ENCODE results near the gene AGPAT4.

The AGPAT4 gene

DNA sequence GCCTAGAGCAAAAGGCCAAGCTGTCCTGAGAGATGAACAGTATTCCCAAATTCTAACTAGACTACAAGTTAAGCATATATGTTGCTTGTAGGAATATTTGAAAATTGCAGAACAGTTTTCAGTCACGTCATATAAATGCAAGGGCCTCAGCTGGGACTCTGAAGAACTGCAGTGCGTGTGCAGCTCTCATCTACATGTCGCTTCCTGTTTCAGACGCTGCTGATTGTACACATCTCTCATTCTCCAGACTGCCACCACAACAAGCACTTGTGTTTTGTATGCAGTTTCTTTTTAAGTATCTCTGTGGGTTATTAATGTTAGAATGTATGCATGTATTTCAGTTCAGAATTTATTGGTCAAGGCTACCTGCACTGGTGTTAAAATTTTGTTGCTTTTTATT is 162.6 kb downstream of the AGPAT4 start:
- Histone ChIP-seq H3K27me3 (ENCODE audit: insufficient read depth, low read length) (no peaks in the 10 kb centered on the region), H2AFZ (ENCODE audit: low read length) (no peak overlapping the region), H3K27ac (ENCODE audit: low read depth, low read length, poor library complexity, severe bottlenecking) (no peak overlapping the region), H3K4me1 (ENCODE audit: insufficient read depth, low read length, severe bottlenecking) (no peaks in the 10 kb centered on the region), H3K9me3 (ENCODE audit: low read length) (no peaks in the 10 kb centered on the region), H3K36me3 (ENCODE audit: insufficient read depth, low read length) (peaks cover 86% of the 10 kb centered on the region), H4K20me1 (ENCODE audit: insufficient read depth, low read length) (no peaks in the 10 kb centered on the region), H3K79me2 (ENCODE audit: insufficient read depth, low read length) (no peaks in the 10 kb centered on the region), H3F3A (ENCODE audit: insufficient read depth, low read length) (no peaks in the 10 kb centered on the region), H3K4me3 (ENCODE audit: low read depth, low read length, poor library complexity, severe bottlenecking) (no peak overlapping the region), H3K9ac (ENCODE audit: low read length) (no peak overlapping the region), H3K9me2 (ENCODE audit: low read depth, low read length) (no peaks in the 10 kb centered on the region), H3K4me2 (ENCODE audit: low read length) (no peak overlapping the region)
- no peak for TF ChIP-seq EZH2 (IDR thresholded peaks at IDR 0.05; ENCODE audit: borderline replicate concordance, low read length)
- TF ChIP-seq, protein P1, sequence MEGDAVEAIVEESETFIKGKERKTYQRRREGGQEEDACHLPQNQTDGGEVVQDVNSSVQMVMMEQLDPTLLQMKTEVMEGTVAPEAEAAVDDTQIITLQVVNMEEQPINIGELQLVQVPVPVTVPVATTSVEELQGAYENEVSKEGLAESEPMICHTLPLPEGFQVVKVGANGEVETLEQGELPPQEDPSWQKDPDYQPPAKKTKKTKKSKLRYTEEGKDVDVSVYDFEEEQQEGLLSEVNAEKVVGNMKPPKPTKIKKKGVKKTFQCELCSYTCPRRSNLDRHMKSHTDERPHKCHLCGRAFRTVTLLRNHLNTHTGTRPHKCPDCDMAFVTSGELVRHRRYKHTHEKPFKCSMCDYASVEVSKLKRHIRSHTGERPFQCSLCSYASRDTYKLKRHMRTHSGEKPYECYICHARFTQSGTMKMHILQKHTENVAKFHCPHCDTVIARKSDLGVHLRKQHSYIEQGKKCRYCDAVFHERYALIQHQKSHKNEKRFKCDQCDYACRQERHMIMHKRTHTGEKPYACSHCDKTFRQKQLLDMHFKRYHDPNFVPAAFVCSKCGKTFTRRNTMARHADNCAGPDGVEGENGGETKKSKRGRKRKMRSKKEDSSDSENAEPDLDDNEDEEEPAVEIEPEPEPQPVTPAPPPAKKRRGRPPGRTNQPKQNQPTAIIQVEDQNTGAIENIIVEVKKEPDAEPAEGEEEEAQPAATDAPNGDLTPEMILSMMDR (IDR thresholded peaks at IDR 0.05; ENCODE audit: low read length), result no peak

DNA sequence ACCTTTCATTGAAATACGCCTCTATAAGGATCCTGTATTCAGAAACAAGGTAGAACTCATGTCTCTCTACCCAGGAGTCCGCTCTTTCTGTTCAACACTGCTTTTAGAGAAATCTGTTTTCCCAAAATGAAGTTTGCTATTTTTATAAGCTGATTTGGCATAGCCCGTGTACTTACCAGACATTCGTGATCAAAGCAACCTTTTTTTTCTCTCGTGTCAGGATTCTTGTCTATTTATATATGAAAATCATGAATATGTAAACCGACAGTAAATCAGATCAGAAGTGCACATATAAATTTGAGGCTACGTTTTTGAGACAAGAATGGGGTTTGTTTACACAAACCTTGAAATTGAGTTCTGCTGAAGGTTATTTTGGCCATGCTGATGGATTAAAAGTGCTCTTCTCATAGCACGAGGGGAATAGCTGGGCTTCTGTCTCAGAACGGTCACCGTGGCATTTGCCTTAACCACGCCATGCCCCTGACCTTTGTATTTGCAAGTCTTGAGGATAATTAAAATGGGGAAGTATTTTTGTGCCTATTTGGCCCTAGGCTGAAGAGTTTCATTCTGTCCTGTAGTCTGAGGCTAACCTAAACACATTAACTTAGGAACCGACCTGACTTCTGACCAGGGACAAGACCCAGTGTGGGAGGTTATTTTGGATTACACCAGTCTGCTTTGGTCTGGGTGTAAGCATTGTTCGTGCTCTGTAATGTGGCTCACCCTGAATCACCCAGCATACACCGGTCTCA is 163.7 kb downstream of the AGPAT4 start:
- H3F3A ChIP-seq (ENCODE audit: insufficient read depth, low read length), result no peaks in the 10 kb centered on the region
- TF ChIP-seq, protein P1 (IDR thresholded peaks at IDR 0.05; ENCODE audit: low read length), result no peak
- TF ChIP-seq EZH2 (IDR thresholded peaks at IDR 0.05; ENCODE audit: borderline replicate concordance, low read length), result no peak
- no peak overlapping the region for H2AFZ ChIP-seq (ENCODE audit: low read length)
- H4K20me1 ChIP-seq (ENCODE audit: insufficient read depth, low read length), result no peaks in the 10 kb centered on the region
- H3K4me3 ChIP-seq (ENCODE audit: low read depth, low read length, poor library complexity, severe bottlenecking), result no peak overlapping the region
- peaks cover 80% of the 10 kb centered on the region for H3K36me3 ChIP-seq (ENCODE audit: insufficient read depth, low read length)
- no peaks in the 10 kb centered on the region for H3K79me2 ChIP-seq (ENCODE audit: insufficient read depth, low read length)
- H3K27me3 ChIP-seq (ENCODE audit: insufficient read depth, low read length), result no peaks in the 10 kb centered on the region
- no peaks in the 10 kb centered on the region for H3K9me3 ChIP-seq (ENCODE audit: low read length)
- H3K27ac ChIP-seq (ENCODE audit: low read depth, low read length, poor library complexity, severe bottlenecking), result no peak overlapping the region
- H3K9me2 ChIP-seq (ENCODE audit: low read depth, low read length), result no peaks in the 10 kb centered on the region
- no peaks in the 10 kb centered on the region for H3K4me1 ChIP-seq (ENCODE audit: insufficient read depth, low read length, severe bottlenecking)
- no peak overlapping the region for H3K4me2 ChIP-seq (ENCODE audit: low read length)
- no peak overlapping the region for H3K9ac ChIP-seq (ENCODE audit: low read length)

DNA sequence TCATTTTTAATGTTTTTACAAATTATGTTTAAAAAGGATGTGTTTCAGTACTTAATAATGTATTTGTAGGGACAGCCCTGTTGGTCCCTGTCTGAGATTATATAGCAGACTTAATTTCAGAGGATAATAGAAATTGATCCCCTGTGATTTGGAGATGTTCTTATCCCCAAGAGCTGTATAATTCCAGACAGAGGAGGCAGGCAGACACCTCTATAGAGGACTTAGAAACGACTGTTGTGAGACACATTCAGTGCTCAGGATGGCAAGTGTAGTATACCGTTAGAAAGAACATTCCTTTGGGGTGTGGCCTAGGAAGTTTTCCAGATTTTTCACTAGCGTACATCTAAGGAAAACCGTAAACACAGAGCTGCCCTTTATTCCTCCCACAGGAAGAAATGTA is 164.5 kb downstream of the AGPAT4 start:
- Histone ChIP-seq H3K9me3 (ENCODE audit: low read length) (no peaks in the 10 kb centered on the region), H3K4me3 (ENCODE audit: low read depth, low read length, poor library complexity, severe bottlenecking) (no peak overlapping the region), H3K27me3 (ENCODE audit: insufficient read depth, low read length) (no peaks in the 10 kb centered on the region), H3K36me3 (ENCODE audit: insufficient read depth, low read length) (peaks cover 72% of the 10 kb centered on the region), H2AFZ (ENCODE audit: low read length) (no peak overlapping the region), H3K79me2 (ENCODE audit: insufficient read depth, low read length) (no peaks in the 10 kb centered on the region), H3K4me1 (ENCODE audit: insufficient read depth, low read length, severe bottlenecking) (no peaks in the 10 kb centered on the region), H3K27ac (ENCODE audit: low read depth, low read length, poor library complexity, severe bottlenecking) (no peak overlapping the region), H3K4me2 (ENCODE audit: low read length) (no peak overlapping the region), H4K20me1 (ENCODE audit: insufficient read depth, low read length) (no peaks in the 10 kb centered on the region), H3K9ac (ENCODE audit: low read length) (no peak overlapping the region), H3K9me2 (ENCODE audit: low read depth, low read length) (no peaks in the 10 kb centered on the region), H3F3A (ENCODE audit: insufficient read depth, low read length) (no peaks in the 10 kb centered on the region)
- TF ChIP-seq, protein P1 (IDR thresholded peaks at IDR 0.05; ENCODE audit: low read length), result no peak
- no peak for TF ChIP-seq EZH2 (IDR thresholded peaks at IDR 0.05; ENCODE audit: borderline replicate concordance, low read length)

Measured in OCI-LY1 (cell line).